H9 (cell line): Measurements from ENCODE around the gene TRPM1. TPM values are rescaled to one million over a fixed set of nuclear protein-coding genes. Genes with fewer than 3 reads are reported as not detected.

Experiments
- DNase-seq: peaks from one replicate; pipeline ENCODE4 v3.0.0-alpha.2; 2017
- H2AFZ ChIP-seq: one replicate; pipeline ENCODE4 v1.6.1; 2013; ENCODE audit warnings: mild to moderate bottlenecking, low read length, control low read depth, moderate library complexity
- H2AK5ac ChIP-seq: 2 replicates; pipeline ENCODE4 v1.6.1; 2013; ENCODE audit warnings: low read length, control low read depth, mixed read lengths; ENCODE audit not compliant: insufficient read length
- H2BK120ac ChIP-seq: one replicate; pipeline ENCODE4 v1.6.1; 2013; ENCODE audit warnings: low read depth, mild to moderate bottlenecking, low read length, control low read depth, inconsistent platforms; ENCODE audit not compliant: poor library complexity, severe bottlenecking
- H2BK12ac ChIP-seq: 2 replicates; pipeline ENCODE4 v1.6.1; 2013; ENCODE audit warnings: low read length, control low read depth, mixed read lengths, low read depth; ENCODE audit not compliant: insufficient read length
- H2BK15ac ChIP-seq: 2 replicates; pipeline ENCODE4 v1.6.1; 2013; ENCODE audit warnings: low read depth, low read length, control low read depth
- H2BK20ac ChIP-seq: one replicate; pipeline ENCODE4 v1.6.1; 2013; ENCODE audit warnings: low read depth, mild to moderate bottlenecking, low read length, control low read depth, inconsistent platforms; ENCODE audit not compliant: poor library complexity, severe bottlenecking
- H2BK5ac ChIP-seq: 2 replicates; pipeline ENCODE4 v1.6.1; 2013; ENCODE audit warnings: low read length, control low read depth, mixed read lengths; ENCODE audit not compliant: insufficient read length
- H3K14ac ChIP-seq: 2 replicates; pipeline ENCODE4 v1.6.1; 2013; ENCODE audit warnings: low read length, control low read depth; ENCODE audit not compliant: insufficient read depth
- H3K18ac ChIP-seq: 2 replicates; pipeline ENCODE4 v1.6.1; 2013; ENCODE audit warnings: low read depth, mild to moderate bottlenecking, mixed read lengths, low read length, control low read depth; ENCODE audit not compliant: insufficient read length
- H3K23ac ChIP-seq: 2 replicates; pipeline ENCODE4 v1.6.1; 2013; ENCODE audit warnings: low read length, control low read depth, mixed read lengths, low read depth; ENCODE audit not compliant: insufficient read length
- H3K23me2 ChIP-seq: 2 replicates; pipeline ENCODE4 v1.6.1; 2013; ENCODE audit warnings: low read depth, mild to moderate bottlenecking, mixed read lengths, low read length, control low read depth; ENCODE audit not compliant: insufficient read length, poor library complexity, severe bottlenecking
- H3K27ac ChIP-seq: 2 replicates; pipeline ENCODE4 v1.5.1; 2013; ENCODE audit warnings: low read length, control low read depth, mixed read lengths, low read depth; ENCODE audit not compliant: insufficient read length
- H3K27me3 ChIP-seq: 2 replicates; pipeline ENCODE4 v1.6.1; 2013; ENCODE audit warnings: low read length, control low read depth, inconsistent platforms; ENCODE audit not compliant: insufficient read depth
- H3K4ac ChIP-seq: 2 replicates; pipeline ENCODE4 v1.6.1; 2013; ENCODE audit warnings: low read depth, mild to moderate bottlenecking, control low read depth, inconsistent platforms, low read length, moderate library complexity
- H3K4me1 ChIP-seq: 2 replicates; pipeline ENCODE4 v1.6.1; 2013; ENCODE audit warnings: low read length, control low read depth, inconsistent platforms; ENCODE audit not compliant: insufficient read depth
- H3K4me2 ChIP-seq: 2 replicates; pipeline ENCODE4 v1.6.1; 2013; ENCODE audit warnings: low read length, control low read depth, mixed read lengths; ENCODE audit not compliant: insufficient read length, insufficient read depth
- H3K56ac ChIP-seq: 2 replicates; pipeline ENCODE4 v1.6.1; 2013; ENCODE audit warnings: low read depth, mild to moderate bottlenecking, mixed read lengths, low read length, control low read depth; ENCODE audit not compliant: insufficient read length
- H3K79me1 ChIP-seq: 2 replicates; pipeline ENCODE4 v1.6.1; 2013; ENCODE audit warnings: low read depth, mild to moderate bottlenecking, moderate library complexity, low read length, control low read depth, inconsistent platforms; ENCODE audit not compliant: insufficient read depth, poor library complexity, severe bottlenecking
- H3K79me2 ChIP-seq: 2 replicates; pipeline ENCODE4 v1.6.1; 2013; ENCODE audit warnings: low read length, control low read depth, inconsistent platforms; ENCODE audit not compliant: insufficient read depth
- H3K9ac ChIP-seq: 2 replicates; pipeline ENCODE4 v1.6.1; 2013; ENCODE audit warnings: low read length, control low read depth, mixed read lengths; ENCODE audit not compliant: insufficient read length; ENCODE audit errors: extremely low read depth
- H3K9me3 ChIP-seq: one replicate; pipeline ENCODE4 v1.6.1; 2013; ENCODE audit warnings: low read depth, low read length, inconsistent platforms; ENCODE audit not compliant: control insufficient read depth
- H3T11ph ChIP-seq: one replicate; pipeline ENCODE4 v1.6.1; 2013; ENCODE audit warnings: mild to moderate bottlenecking, low read length, control low read depth, inconsistent platforms
- H4K20me1 ChIP-seq: one replicate; pipeline ENCODE4 v1.6.1; 2013; ENCODE audit not compliant: control insufficient read depth, insufficient read length, insufficient read depth
- H4K5ac ChIP-seq: 2 replicates; pipeline ENCODE4 v1.6.1; 2013; ENCODE audit warnings: low read depth, mild to moderate bottlenecking, mixed read lengths, low read length, control low read depth; ENCODE audit not compliant: insufficient read length
- H4K8ac ChIP-seq: replicated peaks from 2 replicates; pipeline ENCODE4 v1.6.1; 2013; ENCODE audit warnings: low read length, control low read depth, mixed read lengths, low read depth; ENCODE audit not compliant: insufficient read length
- H4K91ac ChIP-seq: 2 replicates; pipeline ENCODE4 v1.6.1; 2013; ENCODE audit warnings: low read depth, mild to moderate bottlenecking, moderate library complexity, mixed read lengths, low read length, control low read depth; ENCODE audit not compliant: insufficient read length
- H3K27ac Mint-ChIP-seq, 3 experiments: 2 replicates in 2 of 3; 3 replicates in 1 of 3; pipeline ENCODE4 v1.8.0; 2020 to 2021; ENCODE audit warnings: mixed read lengths in 3 of 3, mild to moderate bottlenecking in 1 of 3, moderate library complexity in 1 of 3
- H3K27me3 Mint-ChIP-seq: 2 replicates; pipeline ENCODE4 v1.8.0; 2021; ENCODE audit warnings: low read depth, mild to moderate bottlenecking, moderate library complexity, mixed read lengths
- H3K36me3 Mint-ChIP-seq, 3 experiments: 2 replicates in 2 of 3; 3 replicates in 1 of 3; pipeline ENCODE4 v1.8.0; 2020 to 2021; ENCODE audit warnings: low read depth in 3 of 3, mixed read lengths in 3 of 3; ENCODE audit not compliant: insufficient read depth in 1 of 3
- H3K4me1 Mint-ChIP-seq, 2 experiments: 2 replicates each; pipeline ENCODE4 v1.8.0; 2020; ENCODE audit warnings: mixed read lengths in 2 of 2
- H3K4me3 Mint-ChIP-seq, 2 experiments: 2 replicates in 1 of 2; 3 replicates in 1 of 2; pipeline ENCODE4 v1.8.0; 2020 to 2021; ENCODE audit warnings: mild to moderate bottlenecking in 2 of 2, mixed read lengths in 2 of 2, moderate library complexity in 1 of 2
- H3K9me3 Mint-ChIP-seq, 2 experiments: 2 replicates in 1 of 2; 3 replicates in 1 of 2; pipeline ENCODE4 v1.8.0; 2020; ENCODE audit warnings: mild to moderate bottlenecking in 2 of 2, mixed read lengths in 2 of 2, moderate library complexity in 1 of 2
- WGBS: extraction: QIAGEN DNeasy Blood & Tissue Kit; methylation state at CpG from one replicate; pipeline ENCODE4 v1.1.7; 2013; ENCODE audit warnings: missing lambda C conversion rate, low lambda C conversion rate, mixed read lengths; ENCODE audit not compliant: insufficient read length; ENCODE audit errors: extremely low coverage; 5-methylcytosine and 5-hydroxymethylcytosine counted together
- total RNA-seq: library from RNA; stranded (reverse); gene quantifications from 2 replicates; pipeline ENCODE4 v1.2.1, GENCODE V29; 2021
- TF ChIP-seq, protein P1 (sequence below): fragments of 200-600 bp; sonication (generic); conservative IDR thresholded peaks from 3 replicates; pipeline ENCODE4 v1.8.0; 2021; ENCODE audit warnings: antibody characterized with exemption, mild to moderate bottlenecking

TRPM1 gene
- total RNA-seq, 1 experiment from 2014 or later, result not detected

DNA sequence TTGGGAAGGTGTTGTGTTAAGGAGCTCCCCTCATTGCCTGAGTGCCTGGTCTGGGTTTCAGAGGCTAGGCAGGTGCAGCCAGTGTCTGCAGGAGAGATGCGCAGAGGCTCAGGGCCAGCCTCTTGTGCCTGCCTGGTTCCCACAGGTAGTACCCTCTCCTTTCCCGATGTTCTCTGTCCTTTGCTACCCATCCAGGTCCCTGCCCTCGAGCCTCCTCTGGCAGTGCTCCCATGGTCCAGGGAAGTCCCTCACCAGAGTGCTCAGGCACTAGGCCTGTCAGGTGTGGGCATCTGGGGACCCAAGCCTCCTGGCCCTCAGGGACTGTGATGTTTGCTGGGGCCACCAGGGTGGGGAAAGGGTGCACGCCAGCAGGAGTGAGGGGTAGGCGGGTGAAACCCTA is 5.0 kb downstream of the TRPM1 start:
- Histone ChIP-seq H3K4me1 (peaks cover 3% of the 10 kb centered on the region; the same call in 1 of the 2 replicates), H3K4ac (no peak overlapping the region), H2BK12ac (no peak overlapping the region), H4K5ac (no peak overlapping the region), H2AK5ac (no peak overlapping the region), H2AFZ (no peak overlapping the region), H3K23me2 (no peaks in the 10 kb centered on the region), H4K20me1 (no peaks in the 10 kb centered on the region), H3K9me3 (no peaks in the 10 kb centered on the region), H2BK15ac (no peak overlapping the region), H3K56ac (no peak overlapping the region), H3K27me3 (no peaks in the 10 kb centered on the region), H3K23ac (no peak overlapping the region), H2BK5ac (no peak overlapping the region), H3K9ac (no peak overlapping the region), H3K79me2 (no peaks in the 10 kb centered on the region), H3T11ph (no peak overlapping the region), H2BK120ac (no peak overlapping the region), H4K91ac (no peak overlapping the region), H4K8ac (no peak overlapping the region), H2BK20ac (no peak overlapping the region), H3K14ac (no peak overlapping the region), H3K4me2 (no peak overlapping the region), H3K27ac (no peak overlapping the region), H3K18ac (no peak overlapping the region), H3K79me1 (no peaks in the 10 kb centered on the region)
- Mint-ChIP-seq H3K27ac (no peak overlapping the region), H3K27me3 (peaks cover 2% of the 10 kb centered on the region), H3K4me1 (peaks cover 21 to 22% of the 10 kb centered on the region in 2 experiments), H3K36me3 (no peaks in the 10 kb centered on the region; a peak in 1 of 7 replicates), H3K4me3 (no peak overlapping the region), H3K9me3 (no peaks in the 10 kb centered on the region)
- WGBS, result no CpG with 5 or more reads among the region's 5 CpGs
- TF ChIP-seq, protein P1, sequence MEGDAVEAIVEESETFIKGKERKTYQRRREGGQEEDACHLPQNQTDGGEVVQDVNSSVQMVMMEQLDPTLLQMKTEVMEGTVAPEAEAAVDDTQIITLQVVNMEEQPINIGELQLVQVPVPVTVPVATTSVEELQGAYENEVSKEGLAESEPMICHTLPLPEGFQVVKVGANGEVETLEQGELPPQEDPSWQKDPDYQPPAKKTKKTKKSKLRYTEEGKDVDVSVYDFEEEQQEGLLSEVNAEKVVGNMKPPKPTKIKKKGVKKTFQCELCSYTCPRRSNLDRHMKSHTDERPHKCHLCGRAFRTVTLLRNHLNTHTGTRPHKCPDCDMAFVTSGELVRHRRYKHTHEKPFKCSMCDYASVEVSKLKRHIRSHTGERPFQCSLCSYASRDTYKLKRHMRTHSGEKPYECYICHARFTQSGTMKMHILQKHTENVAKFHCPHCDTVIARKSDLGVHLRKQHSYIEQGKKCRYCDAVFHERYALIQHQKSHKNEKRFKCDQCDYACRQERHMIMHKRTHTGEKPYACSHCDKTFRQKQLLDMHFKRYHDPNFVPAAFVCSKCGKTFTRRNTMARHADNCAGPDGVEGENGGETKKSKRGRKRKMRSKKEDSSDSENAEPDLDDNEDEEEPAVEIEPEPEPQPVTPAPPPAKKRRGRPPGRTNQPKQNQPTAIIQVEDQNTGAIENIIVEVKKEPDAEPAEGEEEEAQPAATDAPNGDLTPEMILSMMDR, result no peak
- no peak for DNase-seq
